Muscle of arm (tissue), 12 donors: Measurements from ENCODE around the gene LMCD1. TPM values are rescaled to one million over a fixed set of nuclear protein-coding genes. Genes with fewer than 3 reads are reported as not detected.
A peak's percentile ranks its signal among the peaks of the same experiment; 100 is the strongest.

Source experiments
- DNase-seq: peaks from one replicate; pipeline ENCODE4 v3.0.0-alpha.2; 2013
- polyA plus RNA-seq, 12 donors: library from polyadenylated mRNA; unstranded; fragments of 120-200 nt; gene quantifications; one replicate each; pipeline ENCODE4 v1.2.1, GENCODE V29; 2013; ENCODE audit not compliant: insufficient read length in 12 of 12

The LMCD1 gene
- polyA plus RNA-seq, 12 donors = 77.4 to 304 (median 188) TPM

GRCh38 chr3:8581373-8581772 is 79.8 kb downstream of the LMCD1 start:
- DNase-seq = no peak

DNA sequence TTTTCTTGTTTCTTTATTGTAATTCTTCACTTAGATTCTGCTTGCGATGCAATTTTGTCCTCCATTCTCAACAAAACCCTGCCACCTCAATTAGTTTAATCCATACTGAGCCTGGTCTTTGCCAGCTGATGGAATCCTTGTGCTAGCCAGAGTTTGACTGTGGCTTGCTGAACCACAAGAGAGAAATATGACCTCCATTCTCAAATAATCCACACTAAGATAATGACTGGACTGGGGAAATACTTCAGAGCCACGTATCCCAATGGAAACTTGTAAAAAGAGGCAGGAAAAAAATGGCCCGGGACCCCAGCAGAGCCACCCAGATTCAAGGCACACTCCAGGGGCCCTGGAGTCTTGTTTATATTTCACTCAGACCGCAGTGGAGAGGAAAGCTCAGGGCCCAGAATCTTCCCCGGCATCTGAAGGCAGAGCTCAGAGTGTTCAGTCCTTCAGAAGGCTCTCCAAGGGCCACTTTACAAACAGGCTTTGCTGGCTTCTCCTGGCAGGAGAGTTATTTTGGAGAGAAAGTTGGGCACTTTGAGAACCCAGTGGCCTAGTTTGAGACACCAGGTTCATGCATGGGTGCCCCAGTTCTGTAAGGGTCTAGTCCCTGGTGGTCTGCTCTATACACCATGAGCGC is 80.3 kb downstream of the LMCD1 start:
- DNase-seq = no peak

DNA sequence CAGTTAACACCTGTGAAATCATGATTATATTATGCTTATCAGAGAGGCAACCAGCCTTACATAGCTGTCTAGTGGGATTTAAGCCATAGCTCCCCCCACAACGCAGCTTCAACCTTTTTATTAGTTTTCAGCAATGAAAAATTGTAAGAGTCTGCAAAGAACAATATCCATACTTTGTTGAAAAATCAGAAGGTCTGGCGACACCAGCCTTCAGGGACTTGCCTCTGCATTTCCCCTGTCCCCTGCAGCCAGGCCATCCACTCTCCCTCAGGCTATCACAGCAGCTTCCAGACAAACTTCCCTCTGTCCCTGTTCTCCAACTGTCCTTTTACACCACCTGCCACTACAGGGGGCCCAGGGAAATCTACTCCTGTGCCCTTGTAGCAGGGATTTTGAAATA is 83.0 kb downstream of the LMCD1 start:
- DNase-seq = no peak

GRCh38 chr3:8589880-8590556 is 88.4 kb downstream of the LMCD1 start:
- DNase-seq = no peak

DNA sequence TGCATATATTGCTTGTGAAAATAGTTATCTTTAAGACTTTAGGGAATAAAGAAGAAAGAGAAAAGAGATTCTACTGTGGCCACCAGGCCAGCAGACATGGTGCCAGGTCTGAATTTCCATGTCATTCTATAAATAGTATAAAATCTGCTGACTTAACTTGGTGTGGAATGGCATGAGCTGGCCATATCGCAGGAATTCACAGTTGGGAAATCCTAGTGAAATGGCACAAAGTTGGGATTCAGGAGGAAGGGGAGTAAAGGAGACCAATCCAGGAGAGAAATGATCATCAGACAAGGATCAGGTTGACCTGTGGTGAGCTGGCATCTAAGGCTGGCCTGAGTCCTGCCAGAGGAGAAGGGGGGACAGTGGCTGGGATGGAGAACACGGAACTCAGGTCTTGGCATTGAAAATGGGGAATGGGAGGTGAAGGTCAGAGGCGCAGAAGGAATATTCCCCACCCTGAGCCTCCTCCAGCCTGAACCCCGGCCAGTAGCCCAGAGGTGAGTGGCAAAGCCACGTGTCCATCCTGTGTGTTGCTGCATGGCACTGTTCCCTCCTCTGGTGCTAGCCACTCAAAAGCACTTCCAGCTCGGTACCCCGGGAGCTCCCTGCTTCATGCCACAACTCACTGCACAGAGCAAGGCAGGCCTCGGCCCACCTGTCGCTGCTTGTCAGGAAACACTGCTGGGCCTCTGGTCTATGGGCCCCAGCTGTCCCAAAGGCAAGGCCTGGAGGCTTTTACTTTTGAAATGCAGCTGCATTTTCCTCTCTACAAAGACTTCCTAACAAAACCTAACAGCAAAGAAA is 91.6 kb downstream of the LMCD1 start:
- peak; percentile 60 for DNase-seq

- no peak for DNase-seq
Observed at GRCh38 chr3:8595252-8595651, 93.6 kb downstream of the LMCD1 start.

DNA sequence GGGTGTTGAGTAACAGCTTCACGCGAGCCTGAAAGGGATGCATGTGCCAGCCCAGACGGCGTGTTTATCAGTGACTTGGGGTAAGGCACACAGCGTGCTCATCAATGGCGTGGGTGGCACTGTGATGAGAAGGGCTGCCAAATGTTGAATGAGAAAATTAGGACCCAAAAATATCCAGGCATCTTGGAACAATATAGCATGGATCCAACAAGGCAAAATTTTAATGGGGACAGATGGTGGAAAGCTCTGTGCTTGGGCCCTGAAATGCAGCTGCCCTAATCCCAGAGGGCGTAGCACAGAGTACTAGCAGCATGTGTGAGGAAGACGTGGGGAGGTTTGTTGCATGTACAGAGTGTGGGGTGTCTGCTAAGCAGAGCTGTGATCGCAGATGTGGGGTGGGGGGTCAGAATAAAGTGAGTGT is 94.1 kb downstream of the LMCD1 start:
- DNase-seq = no peak

- no peak for DNase-seq
Observed at GRCh38 chr3:8596321-8597218, 94.9 kb downstream of the LMCD1 start.

GRCh38 chr3:8597219-8597853 is 95.7 kb downstream of the LMCD1 start:
- DNase-seq = no peak

- no peak for DNase-seq
Observed at GRCh38 chr3:8599146-8599545, 97.5 kb downstream of the LMCD1 start.

- no peak for DNase-seq
Observed at GRCh38 chr3:8600457-8600856, 98.8 kb downstream of the LMCD1 start.

GRCh38 chr3:8603115-8603710 is 101.6 kb downstream of the LMCD1 start:
- no peak for DNase-seq

GRCh38 chr3:8604006-8604405 is 102.4 kb downstream of the LMCD1 start:
- DNase-seq = no peak

DNA sequence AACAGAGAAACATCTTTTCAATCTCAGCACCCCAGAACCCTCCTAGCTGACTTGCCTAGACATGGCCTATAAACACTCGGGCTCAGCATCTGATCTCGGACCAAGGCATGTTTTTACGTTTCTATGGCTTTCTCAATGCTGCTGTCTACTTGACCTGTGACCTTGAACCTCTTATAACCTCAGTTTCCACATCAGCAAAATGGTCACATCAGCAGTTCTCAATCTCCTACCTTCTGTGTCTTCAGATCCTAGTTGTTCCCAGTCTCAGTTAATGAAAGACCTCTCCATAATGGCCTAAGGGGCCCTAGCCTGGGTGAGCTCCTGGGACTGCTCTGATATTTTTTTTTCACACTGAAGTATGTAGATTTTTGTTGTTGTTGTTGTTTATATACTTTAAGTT is 103.4 kb downstream of the LMCD1 start:
- DNase-seq = no peak

DNA sequence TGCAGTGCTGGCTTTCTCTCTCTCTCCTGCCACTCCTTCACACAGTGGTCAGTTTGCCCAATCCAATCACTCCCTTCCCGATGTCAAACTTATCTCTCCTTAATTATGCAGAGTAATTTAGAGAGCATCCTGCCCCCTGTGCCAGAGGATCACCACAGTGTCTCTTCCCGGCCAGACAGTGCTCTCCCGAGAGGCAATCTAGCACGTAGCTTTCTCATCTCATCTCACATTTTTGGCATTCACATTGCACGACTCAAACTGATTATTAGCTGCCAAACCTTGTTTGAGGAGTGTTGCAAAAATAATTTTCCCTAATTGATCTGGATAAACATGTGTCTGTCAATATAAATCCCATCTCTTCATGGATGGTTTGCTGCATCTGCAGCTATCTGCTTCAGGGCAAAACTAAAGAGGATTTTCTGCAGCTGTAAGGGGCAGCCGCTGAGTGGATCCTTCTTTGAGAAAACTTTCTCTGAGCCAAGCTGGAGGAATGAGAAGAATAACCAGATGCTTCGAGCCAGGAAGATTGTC is 105.1 kb downstream of the LMCD1 start:
- no peak for DNase-seq

DNA sequence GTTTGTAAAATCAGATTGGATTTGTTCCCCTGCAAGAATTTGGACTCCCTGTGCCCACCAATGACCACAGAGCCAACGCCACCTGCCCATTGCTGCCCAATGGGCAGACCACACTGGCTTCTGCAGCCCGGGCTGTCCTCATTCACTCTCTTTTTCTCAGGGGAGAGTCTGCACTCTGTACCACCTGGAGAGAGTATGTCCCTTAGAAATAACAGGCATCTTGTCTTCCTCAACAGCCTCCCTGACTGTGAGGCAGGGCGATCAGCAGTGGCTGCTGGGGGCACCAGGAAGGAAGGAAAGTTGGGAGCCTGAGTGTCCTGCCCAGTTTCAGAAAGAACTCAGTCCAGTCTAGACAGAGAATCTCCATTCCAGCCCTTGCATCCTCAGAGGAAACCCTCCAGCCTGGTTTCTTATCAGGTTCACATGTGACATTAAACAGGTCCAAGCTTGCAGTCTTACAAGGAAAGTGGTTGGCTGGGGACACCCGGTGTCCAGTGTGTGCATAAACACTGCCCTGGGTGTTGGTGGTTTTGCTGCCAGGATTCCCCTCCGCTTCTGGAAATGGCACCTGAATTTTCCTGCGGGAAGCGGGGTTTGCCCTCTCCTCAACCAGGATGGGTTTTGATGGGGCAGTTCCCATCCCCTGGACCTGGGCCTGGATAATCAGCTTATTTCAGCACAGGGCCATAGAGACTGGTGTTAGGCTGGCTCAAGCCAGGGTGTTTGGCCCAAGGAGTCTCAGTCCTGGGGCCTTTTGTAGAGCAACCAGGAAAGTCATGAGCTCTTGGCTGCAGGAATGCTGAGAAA is 105.8 kb downstream of the LMCD1 start:
- DNase-seq = peak; percentile 65

- DNase-seq = no peak
Observed at GRCh38 chr3:8608041-8608790, 106.6 kb downstream of the LMCD1 start.

DNA sequence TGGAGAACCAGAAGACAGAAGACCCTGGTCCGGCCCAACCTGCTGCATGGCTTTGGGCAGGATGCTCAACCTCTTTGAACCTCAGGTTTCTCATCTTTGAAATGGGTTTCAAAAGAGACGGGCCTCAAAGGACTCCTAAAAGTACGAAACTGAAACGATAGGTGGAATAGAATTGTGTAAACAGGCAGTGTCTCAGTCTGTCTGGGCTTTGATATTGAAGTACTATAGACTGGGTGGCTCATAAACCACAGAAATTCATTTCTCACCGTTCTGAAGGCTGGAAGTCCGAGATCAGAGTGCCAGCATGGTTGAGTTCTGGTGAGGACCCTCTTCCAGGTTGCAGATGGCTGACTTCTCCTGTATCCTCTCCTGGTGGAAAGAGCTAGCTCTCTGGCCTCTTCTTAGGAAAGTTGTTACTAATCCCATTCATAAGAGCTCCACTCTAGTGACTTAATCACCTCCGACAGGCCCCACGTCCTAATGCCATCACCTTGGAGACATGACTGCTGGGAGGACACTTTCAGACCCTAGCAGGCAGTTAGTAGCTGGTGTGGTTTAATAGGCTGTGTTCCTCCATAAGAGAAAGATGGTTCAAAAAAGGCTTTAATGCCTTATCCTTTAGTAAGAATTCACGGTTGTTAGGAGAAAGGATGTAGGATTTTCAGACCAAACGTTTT is 107.3 kb downstream of the LMCD1 start:
- no peak for DNase-seq
